ENCODE results near the gene PLN. TPM values are rescaled to one million over a fixed set of nuclear protein-coding genes. Genes with fewer than 3 reads are reported as not detected.

Gene PLN
- total RNA-seq, 1 experiment from 2014 or later = not detected

DNA sequence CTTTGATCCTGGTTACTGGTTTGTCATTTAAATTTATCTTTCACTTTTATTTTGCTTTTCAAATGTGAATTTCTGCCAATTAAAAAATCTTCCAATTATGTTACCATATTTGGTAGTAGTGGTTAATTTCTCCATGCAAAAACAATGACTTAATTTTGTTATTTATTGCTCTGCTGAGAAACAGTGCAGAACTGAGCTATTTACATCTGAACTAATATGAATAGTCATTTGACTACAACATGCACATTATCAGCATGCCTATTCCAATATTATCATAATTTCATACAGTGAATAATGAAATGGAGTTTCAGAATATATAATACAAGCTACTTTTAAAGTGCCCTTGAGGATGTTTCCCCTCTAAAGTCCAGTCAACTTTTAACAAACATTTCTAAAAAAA lies 517 bp downstream of the PLN start:
- Mint-ChIP-seq H3K4me3 (no peak overlapping the region), H3K9me3 (no peaks in the 10 kb centered on the region), H3K36me3 (no peaks in the 10 kb centered on the region), H3K4me1 (peaks cover 8% of the 10 kb centered on the region), H3K27ac (no peak overlapping the region), H3K27me3 (ENCODE audit: low read depth) (no peaks in the 10 kb centered on the region; the same call in 1 of the 2 replicates)
- CTCF ChIA-PET = no interaction called here
- ATAC-seq (no peak), DNase-seq (ENCODE audit: low spot score) (no peak)
- POLR2A ChIA-PET = no interaction called here
- TF ChIP-seq GTF2I (CRISPR knock-in tag; conservative IDR thresholded peaks at IDR 0.05) (no peak), ZNF317 (CRISPR knock-in tag; IDR thresholded peaks at IDR 0.05; ENCODE audit: borderline replicate concordance, low read depth) (no peak), ATF6 (CRISPR knock-in tag; IDR thresholded peaks at IDR 0.05) (no peak)

GRCh38 chr6:118551063-118552053 lies 3.3 kb downstream of the PLN start:
- POLR2A ChIA-PET = no interaction called here
- no peak overlapping the region; the same call in 1 of the 2 replicates for H3K27ac Mint-ChIP-seq

DNA sequence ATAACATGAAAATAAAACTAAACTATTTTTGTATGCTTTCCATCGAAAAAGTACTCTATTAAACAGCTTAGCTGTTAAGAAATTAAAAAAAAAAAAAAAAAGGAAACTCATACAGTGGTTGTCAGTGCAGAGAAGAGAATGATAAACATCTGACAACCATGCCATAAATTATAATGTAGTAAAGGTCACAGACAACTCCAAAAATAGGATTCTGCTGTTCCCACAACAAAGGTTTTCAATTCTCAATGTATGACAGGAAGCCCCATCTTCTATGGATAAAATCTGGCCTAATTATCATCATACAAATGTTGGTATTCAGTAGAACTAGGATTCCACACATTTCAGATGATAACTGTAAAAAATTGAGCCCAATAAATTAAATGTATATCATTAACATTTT lies 5.0 kb downstream of the PLN start:
- ChIA-PET CTCF (no interaction called here), POLR2A (no interaction called here)
- Mint-ChIP-seq H3K27ac (no peak overlapping the region), H3K36me3 (no peaks in the 10 kb centered on the region; the same call in 1 of the 2 replicates), H3K4me3 (no peak overlapping the region), H3K27me3 (ENCODE audit: low read depth) (no peaks in the 10 kb centered on the region), H3K4me1 (peaks cover 3% of the 10 kb centered on the region), H3K9me3 (no peaks in the 10 kb centered on the region)
- DNase-seq (ENCODE audit: low spot score) = no peak
- no peak for ATAC-seq
- no peak for TF ChIP-seq FOXP4 (CRISPR knock-in tag; IDR thresholded peaks at IDR 0.05)
- TF ChIP-seq RORB (CRISPR knock-in tag; IDR thresholded peaks at IDR 0.05) = no peak
- no peak for TF ChIP-seq ARID4B (CRISPR knock-in tag; IDR thresholded peaks at IDR 0.05; ENCODE audit: borderline replicate concordance)
- TF ChIP-seq, protein P1, sequence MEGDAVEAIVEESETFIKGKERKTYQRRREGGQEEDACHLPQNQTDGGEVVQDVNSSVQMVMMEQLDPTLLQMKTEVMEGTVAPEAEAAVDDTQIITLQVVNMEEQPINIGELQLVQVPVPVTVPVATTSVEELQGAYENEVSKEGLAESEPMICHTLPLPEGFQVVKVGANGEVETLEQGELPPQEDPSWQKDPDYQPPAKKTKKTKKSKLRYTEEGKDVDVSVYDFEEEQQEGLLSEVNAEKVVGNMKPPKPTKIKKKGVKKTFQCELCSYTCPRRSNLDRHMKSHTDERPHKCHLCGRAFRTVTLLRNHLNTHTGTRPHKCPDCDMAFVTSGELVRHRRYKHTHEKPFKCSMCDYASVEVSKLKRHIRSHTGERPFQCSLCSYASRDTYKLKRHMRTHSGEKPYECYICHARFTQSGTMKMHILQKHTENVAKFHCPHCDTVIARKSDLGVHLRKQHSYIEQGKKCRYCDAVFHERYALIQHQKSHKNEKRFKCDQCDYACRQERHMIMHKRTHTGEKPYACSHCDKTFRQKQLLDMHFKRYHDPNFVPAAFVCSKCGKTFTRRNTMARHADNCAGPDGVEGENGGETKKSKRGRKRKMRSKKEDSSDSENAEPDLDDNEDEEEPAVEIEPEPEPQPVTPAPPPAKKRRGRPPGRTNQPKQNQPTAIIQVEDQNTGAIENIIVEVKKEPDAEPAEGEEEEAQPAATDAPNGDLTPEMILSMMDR (IDR thresholded peaks at IDR 0.05) = no peak
- TF ChIP-seq, protein P2, sequence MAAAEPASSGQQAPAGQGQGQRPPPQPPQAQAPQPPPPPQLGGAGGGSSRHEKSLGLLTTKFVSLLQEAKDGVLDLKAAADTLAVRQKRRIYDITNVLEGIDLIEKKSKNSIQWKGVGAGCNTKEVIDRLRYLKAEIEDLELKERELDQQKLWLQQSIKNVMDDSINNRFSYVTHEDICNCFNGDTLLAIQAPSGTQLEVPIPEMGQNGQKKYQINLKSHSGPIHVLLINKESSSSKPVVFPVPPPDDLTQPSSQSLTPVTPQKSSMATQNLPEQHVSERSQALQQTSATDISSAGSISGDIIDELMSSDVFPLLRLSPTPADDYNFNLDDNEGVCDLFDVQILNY (CRISPR knock-in tag; IDR thresholded peaks at IDR 0.05) = no peak
- TF ChIP-seq NFE2L1 (CRISPR knock-in tag; IDR thresholded peaks at IDR 0.05) = no peak
- no peak for TF ChIP-seq FOXJ3 (CRISPR knock-in tag; IDR thresholded peaks at IDR 0.05; ENCODE audit: borderline replicate concordance)
- TF ChIP-seq MAX (CRISPR knock-in tag; IDR thresholded peaks at IDR 0.05) = no peak

More at GRCh38 chr6:118551063-118552053, 3.3 kb downstream of the PLN start:
- ATAC-seq = peak; percentile 82
- no peaks in the 10 kb centered on the region for H3K9me3 Mint-ChIP-seq
- no peaks in the 10 kb centered on the region for H3K27me3 Mint-ChIP-seq (ENCODE audit: low read depth)
- no peaks in the 10 kb centered on the region; the same call in 1 of the 2 replicates for H3K36me3 Mint-ChIP-seq
- CTCF ChIA-PET = no interaction called here
- no peak overlapping the region for H3K4me3 Mint-ChIP-seq
- TF ChIP-seq, protein P1 (IDR thresholded peaks at IDR 0.05) = peak; percentile 42
- no peak for TF ChIP-seq CDX4 (CRISPR knock-in tag; IDR thresholded peaks at IDR 0.05; ENCODE audit: borderline replicate concordance)
- DNase-seq (ENCODE audit: low spot score) = no peak
- H3K4me1 Mint-ChIP-seq = peaks cover 5% of the 10 kb centered on the region

Data from WTC11 (cell line).